ENCODE measurements around the gene SAP30. TPM values are rescaled to one million over a fixed set of nuclear protein-coding genes. Genes with fewer than 3 reads are reported as not detected.

SAP30 gene
- total and polyA plus RNA-seq, 9 of the 15 experiments (the other 6 are each of a cell fraction or from before 2014, with no cell fraction given) = 5.9 to 51.1 (median 32.6) TPM

- Histone ChIP-seq H3K4me2 (ENCODE audit: insufficient read depth, low read length) (no peak overlapping the region), H3K4me1 (replicated peaks in 1 of 2; ENCODE audit: control insufficient read depth in 2 of 2, insufficient read depth in 2 of 2, low read length in 2 of 2) (no peaks in the 10 kb centered on the region), H3K27ac (ENCODE audit: extremely low read depth, low read depth, low read length) (no peak overlapping the region), H3K9me1 (ENCODE audit: control insufficient read depth, insufficient read depth, low read length) (no peaks in the 10 kb centered on the region), H3K4me3 (no peak overlapping the region), H4K20me1 (replicated peaks; ENCODE audit: control insufficient read depth, insufficient read depth, low read length) (no peaks in the 10 kb centered on the region), H3K79me2 (ENCODE audit: control insufficient read depth, insufficient read depth, low read length) (no peaks in the 10 kb centered on the region), H3K27me3 (ENCODE audit: control insufficient read depth in 2 of 2, insufficient read depth in 2 of 2, low read length in 2 of 2) (no peaks in the 10 kb centered on the region), H2AFZ (ENCODE audit: low read depth, low read length) (no peak overlapping the region), H3K36me3 (ENCODE audit: control insufficient read depth, insufficient read depth, low read length) (no peaks in the 10 kb centered on the region), H3K9ac (ENCODE audit: insufficient read depth in 1 of 2, low read depth in 2 of 2, low read length in 2 of 2) (no peak overlapping the region), H3K9me3 (replicated peaks; ENCODE audit: control insufficient read depth, insufficient read depth, low read depth, low read length) (no peaks in the 10 kb centered on the region; the same call in 1 of the 2 replicates)
- ATAC-seq (no peak), FAIRE-seq (no peak), DNase-seq (ENCODE audit: extremely low read depth in 1 of 4, low spot score in 3 of 4) (no peak)
- ChIA-PET CTCF (ENCODE audit: low intra/inter-chr PET ratio) (interaction anchor here (1.2 to 4.1 kb wide), 4 partner anchors 99 to 405 kb away, joined by 3 to 57 read pairs (median 8); no protein-coding TSS in a partner anchor), POLR2A (no interaction called here)
- intact Hi-C loops (cut with micrococcal nuclease) = loop anchor here (1.0 to 10.0 kb wide), 6 partner anchors 47 to 523 kb away; partner anchors contain the start of gene SAP30
- in situ Hi-C loops (cut with MboI) = loop anchor here (5.0 kb wide), 2 partner anchors 101 to 401 kb away; no protein-coding TSS in a partner anchor
- BruUV-seq (replicated peaks) = no TSS peak
- TF ChIP-seq MYC (IDR thresholded peaks at IDR 0.05; ENCODE audit: low read depth, low read length) (no peak), MYC (CRISPR knock-in tag; IDR thresholded peaks at IDR 0.05; ENCODE audit: borderline replicate concordance, low read depth) (no peak), ZNF609 (CRISPR knock-in tag; IDR thresholded peaks at IDR 0.05; ENCODE audit: borderline replicate concordance) (no peak), PHF8 (IDR thresholded peaks at IDR 0.05; ENCODE audit: borderline replicate concordance, low read length) (no peak), NR1H2 (CRISPR knock-in tag; IDR thresholded peaks at IDR 0.05) (no peak), HIVEP1 (CRISPR knock-in tag; IDR thresholded peaks at IDR 0.05) (no peak), KDM1A (IDR thresholded peaks at IDR 0.05) (no peak), ZNF75A (CRISPR knock-in tag; IDR thresholded peaks at IDR 0.05) (no peak), CTCFL (IDR thresholded peaks at IDR 0.05; ENCODE audit: borderline replicate concordance, insufficient read depth, low read depth, low read length, poor library complexity, severe bottlenecking) (no peak), CAMTA2 (CRISPR knock-in tag; conservative IDR thresholded peaks at IDR 0.05) (no peak), ETS2 (tag; IDR thresholded peaks at IDR 0.05; ENCODE audit: borderline replicate concordance, poor library complexity, severe bottlenecking) (no peak)
These were observed 47.1 kb downstream of the SAP30 start for GRCh38 chr4:173417833-173418232.
